AG09309 (cell line): ENCODE data around the gene MEA1.

Source experiments
- DNase-seq: peaks from one replicate; pipeline ENCODE4 v3.0.0-alpha.2; 2010; ENCODE audit warnings: low read depth
- H3K4me3 ChIP-seq: 2 replicates; pipeline ENCODE4 v1.5.1; 2011; ENCODE audit warnings: mild to moderate bottlenecking, low read depth, low read length, moderate library complexity; ENCODE audit not compliant: control insufficient read depth
- CTCF ChIP-seq: IDR thresholded peaks from 2 replicates; pipeline ENCODE4 v1.5.1; 2011; ENCODE audit warnings: mild to moderate bottlenecking, low read depth, low read length, inconsistent platforms; ENCODE audit not compliant: insufficient read depth, control insufficient read depth; ENCODE audit errors: missing control alignments

Gene MEA1

GRCh38 chr6:42987533-42988451, 26.0 kb downstream of the MEA1 start:
- no peak for TF ChIP-seq CTCF
- DNase-seq = no peak
- no peak overlapping the region for H3K4me3 ChIP-seq

GRCh38 chr6:42984924-42985475, 28.7 kb downstream of the MEA1 start:
- TF ChIP-seq CTCF = no peak
- H3K4me3 ChIP-seq = peak overlapping the region; percentile 68
- DNase-seq = no peak

GRCh38 chr6:42984001-42984923, 29.5 kb downstream of the MEA1 start, which contains the start of gene PPP2R5D:
TSS of gene PPP2R5D (plus strand) at chr6:42984570. CDS start at chr6:42984678, 108 bp downstream.
- TF ChIP-seq CTCF = no peak
- peak within 1 kb of the TSS; percentile 68 for H3K4me3 ChIP-seq
- DNase-seq = peak; percentile 95

- no peak overlapping the region for H3K4me3 ChIP-seq
These were observed 31.9 kb downstream of the MEA1 start for GRCh38 chr6:42981836-42982235.

GRCh38 chr6:42979523-42980177, 34.1 kb downstream of the MEA1 start:
- no peak for DNase-seq
- peak overlapping the region; percentile 94 for H3K4me3 ChIP-seq
- TF ChIP-seq CTCF = no peak

More at GRCh38 chr6:42981836-42982235, 31.9 kb downstream of the MEA1 start:
- no peak for TF ChIP-seq CTCF
- no peak for DNase-seq
